HG02798 (cell line): ENCODE measurements around the gene BNIP2.
"Not testable (repeated sequence)": the region's sequence is repeated elsewhere in the genome, so short reads cannot be mapped to it uniquely, and the experiment has no call there.

Experiments used
- ATAC-seq: cut with Tn5 transposase; IDR thresholded peaks from one replicate; pipeline ENCODE4 v1.9.1; 2021; ENCODE audit warnings: mild to moderate bottlenecking; ENCODE audit not compliant: unreplicated experiment, poor library complexity

Gene BNIP2

GRCh38 chr15:59689626-59690236 is 611 bp upstream of the BNIP2 start:
- ATAC-seq, result no peak

- ATAC-seq, result peak; percentile 1
Measured at GRCh38 chr15:59688423-59688781, 718 bp downstream of the BNIP2 start.

- ATAC-seq, result no peak
Measured at GRCh38 chr15:59687836-59688235, 1.3 kb downstream of the BNIP2 start.

GRCh38 chr15:59686389-59686788 is 2.7 kb downstream of the BNIP2 start:
- ATAC-seq, result no peak

- no peak for ATAC-seq
Measured at GRCh38 chr15:59685737-59686297, 3.3 kb downstream of the BNIP2 start.

GRCh38 chr15:59680870-59681269 is 8.2 kb downstream of the BNIP2 start:
- no peak for ATAC-seq

- ATAC-seq, result no peak
Measured at GRCh38 chr15:59680346-59680745, 8.8 kb downstream of the BNIP2 start.

- no peak for ATAC-seq
Measured at GRCh38 chr15:59678620-59679019, 10.5 kb downstream of the BNIP2 start.

- ATAC-seq, result no peak
Measured at GRCh38 chr15:59678172-59678571, 10.9 kb downstream of the BNIP2 start.

- ATAC-seq, result no peak
Measured at GRCh38 chr15:59676565-59676964, 12.6 kb downstream of the BNIP2 start.

- ATAC-seq, result no peak
Measured at GRCh38 chr15:59674361-59674877, 14.7 kb downstream of the BNIP2 start.

GRCh38 chr15:59668556-59668955 is 20.6 kb downstream of the BNIP2 start:
- no peak for ATAC-seq

- ATAC-seq, result no peak
Measured at GRCh38 chr15:59662260-59662659, 26.9 kb downstream of the BNIP2 start.

- no peak for ATAC-seq
Measured at GRCh38 chr15:59659366-59659765, 29.8 kb downstream of the BNIP2 start.

- ATAC-seq, result no peak
Measured at GRCh38 chr15:59657635-59658125, 31.4 kb downstream of the BNIP2 start.

GRCh38 chr15:59656897-59657634 is 32.1 kb downstream of the BNIP2 start, which contains the start of gene GTF2A2:
Gene GTF2A2, minus strand, starts transcription at chr15:59657515. Its CDS starts 5,238 bp downstream, at chr15:59652277.
- ATAC-seq, result peak; percentile 99

GRCh38 chr15:59654046-59654445 is 35.1 kb downstream of the BNIP2 start:
- no peak for ATAC-seq

GRCh38 chr15:59649603-59650002 is 39.5 kb downstream of the BNIP2 start:
- no peak for ATAC-seq

GRCh38 chr15:59647085-59647484 is 42.0 kb downstream of the BNIP2 start:
- no peak for ATAC-seq

- no peak for ATAC-seq
Measured at GRCh38 chr15:59646277-59646676, 42.8 kb downstream of the BNIP2 start.

- not testable (repeated sequence) for ATAC-seq
Measured at GRCh38 chr15:59645812-59646211, 43.3 kb downstream of the BNIP2 start.
